ENCODE measurements around the gene MXD3. TPM values are rescaled to one million over a fixed set of nuclear protein-coding genes. Genes with fewer than 3 reads are reported as not detected.
A peak's percentile ranks its signal among the peaks of the same experiment; 100 is the strongest.

MXD3 gene
- total RNA-seq, 4 donors from 2014 or later: 2.0 to 11.7 (median 7.8) TPM

DNA sequence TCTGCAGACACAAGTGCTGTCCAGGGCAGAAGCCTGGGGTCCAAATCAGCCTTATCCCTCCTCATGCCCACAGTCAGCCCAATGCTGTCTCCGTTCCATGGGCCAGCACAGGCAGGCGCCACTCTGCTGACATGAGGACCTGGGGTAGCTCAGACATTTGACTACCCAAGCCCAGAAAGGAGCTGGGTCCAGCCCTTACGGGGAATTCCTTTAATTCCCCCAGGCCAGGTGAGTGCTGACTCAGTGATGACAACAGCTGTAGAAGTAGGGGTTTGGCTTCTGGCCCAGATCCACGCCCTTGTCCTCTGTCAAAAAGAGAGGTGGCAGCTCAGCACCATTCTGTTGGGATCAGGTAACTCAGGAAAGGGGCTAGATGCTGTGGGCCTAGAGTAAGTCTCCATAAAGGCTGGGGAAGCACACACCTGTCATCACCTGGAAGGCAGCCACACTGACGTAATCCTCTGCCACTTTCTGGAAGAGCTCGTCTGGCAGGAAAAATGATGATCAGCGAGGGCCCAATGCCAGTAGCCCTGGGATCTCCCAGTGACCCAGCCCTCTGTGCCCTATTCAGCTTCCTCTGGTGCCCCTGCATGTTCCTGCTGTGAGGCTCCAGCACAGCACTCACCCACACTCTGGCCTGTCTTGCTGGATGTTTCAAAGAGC lies 10.1 kb downstream of the MXD3 start:
- no peak overlapping the region for H3K4me3 ChIP-seq (replicated peaks in 1 of 3)
- H3K36me3 ChIP-seq: peaks cover 2 to 7% of the 10 kb centered on the region in 2 donors
- H3K9me3 ChIP-seq: no peaks in the 10 kb centered on the region
- no peaks in the 10 kb centered on the region for H3K27me3 ChIP-seq
- H3K27ac ChIP-seq: peak overlapping the region; percentile 23 to 70 (median 62)
- intact Hi-C loops (cut with DNase I): no loop called here
- peaks cover 35 to 45% of the 10 kb centered on the region in 2 donors for H3K4me1 ChIP-seq
- WGBS, 2 donors: 35 to 48% methylated on average over 5 to 6 of the region's 7 CpGs
- no peak for TF ChIP-seq POLR2A (IDR thresholded peaks at IDR 0.05)
- TF ChIP-seq, protein P1, sequence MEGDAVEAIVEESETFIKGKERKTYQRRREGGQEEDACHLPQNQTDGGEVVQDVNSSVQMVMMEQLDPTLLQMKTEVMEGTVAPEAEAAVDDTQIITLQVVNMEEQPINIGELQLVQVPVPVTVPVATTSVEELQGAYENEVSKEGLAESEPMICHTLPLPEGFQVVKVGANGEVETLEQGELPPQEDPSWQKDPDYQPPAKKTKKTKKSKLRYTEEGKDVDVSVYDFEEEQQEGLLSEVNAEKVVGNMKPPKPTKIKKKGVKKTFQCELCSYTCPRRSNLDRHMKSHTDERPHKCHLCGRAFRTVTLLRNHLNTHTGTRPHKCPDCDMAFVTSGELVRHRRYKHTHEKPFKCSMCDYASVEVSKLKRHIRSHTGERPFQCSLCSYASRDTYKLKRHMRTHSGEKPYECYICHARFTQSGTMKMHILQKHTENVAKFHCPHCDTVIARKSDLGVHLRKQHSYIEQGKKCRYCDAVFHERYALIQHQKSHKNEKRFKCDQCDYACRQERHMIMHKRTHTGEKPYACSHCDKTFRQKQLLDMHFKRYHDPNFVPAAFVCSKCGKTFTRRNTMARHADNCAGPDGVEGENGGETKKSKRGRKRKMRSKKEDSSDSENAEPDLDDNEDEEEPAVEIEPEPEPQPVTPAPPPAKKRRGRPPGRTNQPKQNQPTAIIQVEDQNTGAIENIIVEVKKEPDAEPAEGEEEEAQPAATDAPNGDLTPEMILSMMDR (IDR thresholded peaks at IDR 0.05): no peak
- DNase-seq: peak; percentile 90

DNA sequence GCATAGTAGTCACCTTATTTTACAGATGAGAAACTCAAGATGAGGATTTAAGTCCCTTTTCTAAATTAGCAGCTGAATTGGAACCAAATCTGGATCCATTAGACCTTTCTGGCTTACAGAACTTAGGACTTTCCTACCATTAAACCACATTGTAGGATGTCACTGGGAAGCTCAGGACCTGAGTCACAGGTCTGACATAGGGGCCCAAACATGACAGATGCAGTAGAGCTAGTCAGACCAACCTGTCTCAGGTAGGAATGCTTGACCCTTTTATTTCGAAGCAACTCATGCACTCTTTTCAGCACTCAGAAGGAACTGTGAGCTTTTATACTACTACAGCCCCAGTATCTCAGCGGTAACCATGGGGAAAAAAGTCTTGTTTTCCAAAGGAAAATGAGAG lies 10.7 kb downstream of the MXD3 start:
- Histone ChIP-seq H3K9me3 (no peaks in the 10 kb centered on the region), H3K4me3 (replicated peaks in 1 of 3) (no peak overlapping the region), H3K36me3 (peaks cover 0 to 9% of the 10 kb centered on the region in 2 donors), H3K27me3 (no peaks in the 10 kb centered on the region), H3K4me1 (peaks cover 35 to 45% of the 10 kb centered on the region in 2 donors), H3K27ac (peak overlapping the region; percentile 23 to 70 (median 62))
- intact Hi-C loops (cut with DNase I): no loop called here
- 81 to 84% methylated on average over 2 of the region's 2 CpGs for WGBS, 2 donors
- DNase-seq: no peak
- TF ChIP-seq POLR2A (IDR thresholded peaks at IDR 0.05): no peak

DNA sequence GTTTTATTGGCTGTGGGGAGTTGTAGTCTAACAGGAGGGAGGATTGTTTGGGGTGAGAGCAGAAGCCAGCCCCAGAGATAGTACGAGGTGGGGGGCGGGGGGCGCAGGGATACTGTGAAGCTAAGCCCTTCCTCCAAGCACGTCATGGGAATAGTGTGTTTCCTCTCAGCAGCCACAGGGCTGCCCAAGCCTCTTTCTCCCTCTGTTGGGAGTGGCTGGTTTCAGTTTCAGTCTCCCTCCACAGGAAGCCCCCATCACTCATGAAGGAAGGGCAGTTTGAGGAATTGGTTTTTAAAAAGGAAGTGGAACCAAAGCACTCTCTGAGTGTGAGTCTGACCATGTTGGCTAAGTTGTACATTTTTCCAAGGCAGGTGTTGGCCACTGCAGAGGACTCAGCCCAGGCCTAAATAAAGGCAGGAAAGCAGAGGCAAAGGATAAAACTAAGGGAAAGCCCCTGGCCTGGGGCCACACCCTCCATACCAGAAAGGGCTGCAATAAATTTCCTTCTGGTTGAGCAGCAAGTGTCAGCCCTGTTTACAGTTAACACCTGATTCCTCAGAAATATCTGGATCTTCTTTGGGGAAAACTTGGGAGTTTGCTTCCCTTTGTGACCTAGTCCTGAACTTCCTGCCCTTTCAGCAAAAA lies 11.3 kb downstream of the MXD3 start:
- Histone ChIP-seq H3K4me1 (peaks cover 35 to 45% of the 10 kb centered on the region in 2 donors), H3K27me3 (no peaks in the 10 kb centered on the region), H3K36me3 (peaks cover 4 to 9% of the 10 kb centered on the region in 2 donors), H3K9me3 (no peaks in the 10 kb centered on the region), H3K4me3 (replicated peaks in 1 of 3) (no peak overlapping the region), H3K27ac (peak overlapping the region; percentile 36 to 70 (median 41))
- intact Hi-C loops (cut with DNase I): no loop called here
- no peak for TF ChIP-seq POLR2A (IDR thresholded peaks at IDR 0.05)
- TF ChIP-seq, protein P1 (IDR thresholded peaks at IDR 0.05): no peak
- peak; percentile 28 to 31 for DNase-seq
- WGBS, 2 donors: 46 to 57% methylated on average over 4 of the region's 4 CpGs

DNA sequence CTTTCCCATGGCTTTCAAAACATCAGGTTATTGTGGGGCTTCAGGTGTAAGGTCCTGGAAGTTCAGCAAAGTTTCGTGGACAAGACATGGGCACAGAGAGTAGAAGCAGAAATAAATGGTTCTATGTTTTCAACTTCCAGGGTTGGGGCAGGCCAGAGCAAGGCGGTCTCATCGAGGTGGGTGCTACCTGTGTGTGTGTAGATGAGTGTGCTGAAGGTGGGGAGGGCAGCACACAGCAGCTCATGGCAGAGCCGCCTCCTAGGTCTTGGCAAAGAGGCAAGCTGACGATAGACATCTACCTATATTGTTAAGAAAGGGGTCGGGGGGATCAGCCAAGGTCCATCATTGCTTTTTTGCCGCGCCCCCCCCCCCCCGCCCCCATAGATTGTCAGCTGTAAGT lies 12.0 kb downstream of the MXD3 start:
- no peaks in the 10 kb centered on the region for H3K9me3 ChIP-seq
- DNase-seq: no peak
- no peak overlapping the region for H3K4me3 ChIP-seq (replicated peaks in 1 of 3)
- H3K36me3 ChIP-seq: peaks cover 10 to 15% of the 10 kb centered on the region in 2 donors
- TF ChIP-seq POLR2A (IDR thresholded peaks at IDR 0.05): no peak
- TF ChIP-seq, protein P1 (IDR thresholded peaks at IDR 0.05): no peak
- peaks cover 31 to 39% of the 10 kb centered on the region in 2 donors for H3K4me1 ChIP-seq
- WGBS, 2 donors: 84% methylated on average over 9 of the region's 9 CpGs
- intact Hi-C loops (cut with DNase I): no loop called here
- no peaks in the 10 kb centered on the region for H3K27me3 ChIP-seq
- peak overlapping the region; percentile 36 to 70 (median 41) for H3K27ac ChIP-seq

DNA sequence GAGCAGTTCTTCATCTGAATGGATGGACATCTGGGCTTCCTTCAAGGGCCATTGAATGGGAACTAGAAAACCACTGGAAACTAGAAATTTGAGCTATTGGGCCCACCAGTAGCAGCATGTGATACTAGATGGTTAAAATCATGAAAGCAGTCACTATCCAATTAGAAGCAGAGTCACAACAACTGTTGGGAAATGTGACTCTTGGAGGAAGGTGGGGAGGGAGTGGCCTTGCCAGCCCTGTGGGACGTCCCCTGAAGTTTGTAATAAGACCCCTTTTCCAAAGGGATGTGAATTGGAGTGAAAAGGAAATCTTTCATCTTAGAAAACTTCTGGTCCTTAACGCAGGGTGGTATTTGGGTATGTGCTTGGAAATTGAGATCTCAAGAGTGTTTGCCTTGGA lies 13.8 kb downstream of the MXD3 start:
- no peak for TF ChIP-seq POLR2A (IDR thresholded peaks at IDR 0.05)
- TF ChIP-seq, protein P1 (IDR thresholded peaks at IDR 0.05): no peak
- DNase-seq: no peak
- no peaks in the 10 kb centered on the region for H3K9me3 ChIP-seq
- no peaks in the 10 kb centered on the region for H3K27me3 ChIP-seq
- peaks cover 24 to 31% of the 10 kb centered on the region in 2 donors for H3K36me3 ChIP-seq
- intact Hi-C loops (cut with DNase I): no loop called here
- peaks cover 23 to 33% of the 10 kb centered on the region in 2 donors for H3K4me1 ChIP-seq
- no peak overlapping the region for H3K27ac ChIP-seq
- no peak overlapping the region for H3K4me3 ChIP-seq (replicated peaks in 1 of 3)
- 74 to 79% methylated on average over 2 of the region's 2 CpGs for WGBS, 2 donors
